Measurements from ENCODE around the gene CRTC1.

DNA sequence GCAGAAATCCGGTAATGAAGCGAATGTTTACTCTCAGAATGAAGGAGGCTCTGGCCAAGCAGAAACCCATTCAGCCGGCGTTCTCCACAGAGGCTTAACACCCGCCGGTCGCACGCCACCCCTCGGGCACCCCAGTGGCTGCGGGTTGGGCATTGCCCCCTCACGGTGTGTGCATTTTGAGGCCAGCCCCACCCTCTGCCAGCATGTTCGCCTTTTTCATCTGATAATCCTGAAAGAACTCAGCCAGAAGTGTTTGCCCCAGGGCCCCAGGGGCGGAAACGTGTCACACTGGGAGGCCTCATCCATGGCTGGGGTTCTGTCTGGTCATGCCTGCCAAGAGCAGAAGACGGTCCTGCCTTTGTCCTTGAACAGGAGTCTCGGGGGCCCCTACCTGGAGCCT is 73.4 kb downstream of the CRTC1 start:
- TF ChIP-seq, protein P1, sequence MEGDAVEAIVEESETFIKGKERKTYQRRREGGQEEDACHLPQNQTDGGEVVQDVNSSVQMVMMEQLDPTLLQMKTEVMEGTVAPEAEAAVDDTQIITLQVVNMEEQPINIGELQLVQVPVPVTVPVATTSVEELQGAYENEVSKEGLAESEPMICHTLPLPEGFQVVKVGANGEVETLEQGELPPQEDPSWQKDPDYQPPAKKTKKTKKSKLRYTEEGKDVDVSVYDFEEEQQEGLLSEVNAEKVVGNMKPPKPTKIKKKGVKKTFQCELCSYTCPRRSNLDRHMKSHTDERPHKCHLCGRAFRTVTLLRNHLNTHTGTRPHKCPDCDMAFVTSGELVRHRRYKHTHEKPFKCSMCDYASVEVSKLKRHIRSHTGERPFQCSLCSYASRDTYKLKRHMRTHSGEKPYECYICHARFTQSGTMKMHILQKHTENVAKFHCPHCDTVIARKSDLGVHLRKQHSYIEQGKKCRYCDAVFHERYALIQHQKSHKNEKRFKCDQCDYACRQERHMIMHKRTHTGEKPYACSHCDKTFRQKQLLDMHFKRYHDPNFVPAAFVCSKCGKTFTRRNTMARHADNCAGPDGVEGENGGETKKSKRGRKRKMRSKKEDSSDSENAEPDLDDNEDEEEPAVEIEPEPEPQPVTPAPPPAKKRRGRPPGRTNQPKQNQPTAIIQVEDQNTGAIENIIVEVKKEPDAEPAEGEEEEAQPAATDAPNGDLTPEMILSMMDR (IDR thresholded peaks at IDR 0.05), result no peak
- no peak for TF ChIP-seq ZFX (IDR thresholded peaks at IDR 0.05; ENCODE audit: borderline replicate concordance)
